HG02885 (cell line): ENCODE measurements around the gene MUTYH.
A peak's percentile ranks its signal among the peaks of the same experiment; 100 is the strongest.

Source experiments
- ATAC-seq: cut with Tn5 transposase; IDR thresholded peaks from one replicate; pipeline ENCODE4 v1.9.1; 2021; ENCODE audit warnings: mild to moderate bottlenecking; ENCODE audit not compliant: unreplicated experiment, poor library complexity

MUTYH gene

DNA sequence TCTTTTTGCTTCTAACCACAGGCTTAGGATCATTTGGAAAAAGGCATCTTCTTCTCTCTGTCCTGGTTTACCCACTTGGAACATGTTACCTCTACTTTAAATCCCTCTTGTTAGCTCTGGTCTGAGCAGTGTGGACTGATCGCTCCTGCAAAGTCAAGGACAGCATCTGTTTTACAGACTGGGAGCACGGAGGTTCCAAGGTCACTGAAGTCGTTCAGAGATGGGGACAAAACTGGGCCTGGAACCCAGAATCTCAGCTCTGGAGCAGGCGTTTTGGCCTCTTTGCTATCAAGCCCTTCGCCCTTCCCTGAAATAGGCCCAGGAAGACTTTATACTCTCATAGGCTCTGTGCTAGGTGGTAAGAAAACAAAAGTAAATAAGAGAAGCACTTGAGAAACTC, 11.3 kb upstream of the MUTYH start:
- no peak for ATAC-seq

GRCh38 chr1:45348966-45349677, 8.9 kb upstream of the MUTYH start:
- no peak for ATAC-seq

DNA sequence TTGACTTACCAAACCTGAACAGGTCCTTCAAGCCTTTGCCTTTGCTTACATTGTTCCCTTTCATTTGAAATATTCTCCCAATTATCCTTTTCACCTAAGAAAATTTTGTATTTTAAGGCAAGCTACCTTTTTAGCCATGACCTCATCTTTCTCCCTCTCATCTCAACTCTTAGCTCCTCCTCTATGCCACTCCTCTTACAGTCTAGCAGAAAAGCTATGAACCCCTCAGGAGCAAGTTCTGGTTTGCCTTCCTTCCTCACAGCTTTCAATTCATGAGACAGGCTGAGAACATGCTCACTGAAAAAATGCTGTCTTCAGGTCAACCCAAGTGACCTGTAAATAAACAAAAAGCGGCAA, 8.3 kb upstream of the MUTYH start:
- no peak for ATAC-seq

DNA sequence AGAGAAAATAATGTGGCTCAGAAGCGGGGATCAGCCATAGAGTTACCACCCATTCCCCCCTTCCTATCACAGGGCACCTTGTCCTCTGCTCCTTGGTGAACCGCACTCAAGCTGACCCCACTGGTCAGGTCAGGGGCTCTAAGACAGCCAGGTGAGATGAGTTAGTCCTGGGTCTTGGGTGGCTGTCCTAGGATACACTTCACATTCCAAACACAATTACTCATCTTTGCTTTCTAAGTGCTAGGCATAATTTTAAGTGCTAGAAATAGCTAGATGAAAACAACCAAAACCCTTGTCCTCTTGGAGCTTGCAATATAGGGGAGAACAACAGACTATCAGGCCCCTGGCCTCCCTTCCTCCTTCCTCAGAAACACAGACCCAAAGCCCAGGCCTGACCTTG, 7.8 kb upstream of the MUTYH start:
- ATAC-seq: no peak

- ATAC-seq: no peak
Measured at GRCh38 chr1:45346473-45346872, 6.2 kb upstream of the MUTYH start.

- no peak for ATAC-seq
Measured at GRCh38 chr1:45345014-45345413, 4.8 kb upstream of the MUTYH start.

- ATAC-seq: no peak
Measured at GRCh38 chr1:45344499-45344898, 4.3 kb upstream of the MUTYH start.

GRCh38 chr1:45340816-45341466, 701 bp upstream of the MUTYH start:
- ATAC-seq: no peak

- no peak for ATAC-seq
Measured at GRCh38 chr1:45337630-45338325, 2.5 kb downstream of the MUTYH start.

DNA sequence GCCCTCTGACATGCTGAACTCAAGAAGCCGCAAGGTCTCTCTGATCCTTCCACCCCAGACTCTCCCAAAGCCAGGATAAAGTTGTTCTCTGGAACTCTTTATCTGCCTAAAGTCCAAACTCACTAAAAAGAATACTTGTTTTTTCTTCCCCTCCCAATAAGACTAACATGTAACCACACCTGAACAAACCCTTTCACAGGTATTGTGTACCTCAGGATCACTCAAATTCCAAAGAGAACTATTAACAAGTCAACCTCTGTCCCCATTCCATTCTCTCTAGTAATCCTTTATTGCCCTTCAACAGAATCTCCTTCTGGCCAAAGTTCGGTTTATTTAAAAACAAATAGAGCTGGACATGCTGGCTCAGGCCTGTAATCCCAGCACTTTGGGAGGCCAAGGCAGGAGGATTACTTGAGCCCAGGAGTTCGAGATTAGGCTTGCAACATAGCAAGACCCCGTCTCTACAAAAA, 4.3 kb downstream of the MUTYH start:
- ATAC-seq: no peak

DNA sequence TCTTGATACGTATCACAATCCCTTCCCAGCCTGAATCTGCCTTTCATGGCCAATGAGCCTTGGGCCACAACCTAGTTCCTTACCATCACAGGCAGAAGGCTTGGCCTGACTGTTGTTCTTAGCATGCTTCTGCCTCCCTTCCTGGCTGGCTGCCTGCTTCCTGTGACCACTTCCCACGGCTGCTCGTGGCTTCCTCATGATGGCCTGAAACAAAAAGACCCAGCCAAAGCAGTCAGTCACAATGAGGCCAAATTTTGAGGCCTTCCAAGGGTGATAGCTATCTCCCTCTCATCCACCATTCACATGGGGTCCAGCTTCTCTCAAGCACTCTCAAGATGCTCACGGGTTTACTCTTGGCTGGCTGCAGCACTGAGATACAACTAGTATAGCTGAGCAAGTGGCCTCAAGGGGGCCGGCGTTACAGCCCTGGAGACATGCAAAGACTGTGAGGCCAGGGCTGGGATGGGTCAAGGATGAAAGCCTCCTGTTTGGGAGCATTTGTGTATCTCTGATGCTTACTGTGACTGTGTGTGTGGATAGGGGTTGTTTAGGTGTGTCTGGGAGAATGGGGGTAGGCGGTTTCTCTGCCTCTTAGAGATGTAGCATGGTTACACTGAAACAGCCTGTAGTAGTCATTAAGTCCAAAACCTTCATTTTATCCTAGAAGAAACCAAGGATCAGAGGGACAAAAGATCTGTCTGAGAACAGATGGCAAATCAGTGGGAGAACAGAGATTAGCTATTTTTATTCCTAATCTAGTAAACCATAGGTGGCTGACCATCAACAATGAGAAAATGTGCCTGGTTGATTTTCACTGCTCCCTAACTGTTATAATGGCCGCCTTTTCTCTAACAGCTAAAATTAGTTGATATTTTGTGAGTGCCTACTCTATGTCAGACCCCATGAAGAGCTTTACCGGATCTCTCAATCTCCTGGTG, 5.7 kb downstream of the MUTYH start:
- no peak for ATAC-seq

DNA sequence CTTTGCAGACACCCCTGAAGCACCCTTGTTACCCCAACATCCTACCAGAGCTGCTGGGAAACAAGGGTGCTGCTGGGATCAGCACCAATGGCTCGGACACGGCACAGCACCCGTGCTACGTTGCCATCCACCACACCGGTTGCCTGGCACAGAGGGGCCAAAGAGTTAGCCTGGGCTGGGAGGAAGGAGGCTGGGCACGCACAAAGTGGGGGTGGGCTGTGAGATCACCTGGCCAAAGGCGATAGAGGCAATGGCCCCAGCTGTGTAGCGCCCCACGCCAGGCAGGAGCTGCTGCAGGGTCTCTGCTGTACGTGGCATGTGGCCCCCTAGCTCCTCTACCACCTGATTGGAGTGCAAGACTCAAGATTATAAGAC, 7.9 kb downstream of the MUTYH start:
- no peak for ATAC-seq

GRCh38 chr1:45331436-45332345, 8.5 kb downstream of the MUTYH start:
- no peak for ATAC-seq

DNA sequence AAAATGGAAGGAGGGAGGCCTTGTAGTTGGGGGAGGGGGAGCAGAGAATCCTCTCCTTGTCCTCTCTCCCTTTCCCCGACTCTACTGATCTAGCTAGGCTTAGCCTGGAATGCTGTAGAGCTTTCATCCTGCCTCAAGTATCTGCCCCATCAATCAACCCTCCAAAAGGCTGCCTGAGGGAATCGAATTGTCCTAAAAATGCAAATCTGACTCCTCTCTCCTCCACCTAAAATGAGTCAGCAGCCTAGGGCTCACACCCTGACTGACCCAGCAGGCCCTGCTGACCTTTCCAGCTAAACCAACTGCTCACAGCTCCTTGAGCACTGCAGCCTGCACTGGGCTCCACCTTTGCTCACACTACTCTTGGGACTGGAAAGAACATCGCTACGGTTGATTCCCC, 10.8 kb downstream of the MUTYH start:
- ATAC-seq: no peak

DNA sequence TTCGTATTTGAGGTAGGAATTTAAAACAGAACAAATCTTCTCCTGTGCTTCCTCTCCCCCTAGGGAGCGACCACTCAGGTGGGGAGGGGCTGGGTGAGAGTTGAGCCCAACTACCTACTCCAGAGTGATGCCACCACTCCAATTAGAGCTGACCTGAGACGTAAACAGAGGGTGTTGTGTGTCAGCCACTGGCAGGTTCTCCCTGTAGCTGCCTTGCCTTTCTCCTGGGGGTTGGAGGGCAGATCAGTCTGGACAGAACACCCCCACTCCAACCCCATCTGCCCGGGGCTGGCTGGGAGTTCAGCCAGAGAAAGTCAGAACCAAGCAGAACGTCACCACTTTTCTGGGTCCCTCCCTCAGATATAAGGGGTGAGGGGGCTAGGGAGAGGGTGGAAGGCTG, 11.6 kb downstream of the MUTYH start:
- no peak for ATAC-seq

DNA sequence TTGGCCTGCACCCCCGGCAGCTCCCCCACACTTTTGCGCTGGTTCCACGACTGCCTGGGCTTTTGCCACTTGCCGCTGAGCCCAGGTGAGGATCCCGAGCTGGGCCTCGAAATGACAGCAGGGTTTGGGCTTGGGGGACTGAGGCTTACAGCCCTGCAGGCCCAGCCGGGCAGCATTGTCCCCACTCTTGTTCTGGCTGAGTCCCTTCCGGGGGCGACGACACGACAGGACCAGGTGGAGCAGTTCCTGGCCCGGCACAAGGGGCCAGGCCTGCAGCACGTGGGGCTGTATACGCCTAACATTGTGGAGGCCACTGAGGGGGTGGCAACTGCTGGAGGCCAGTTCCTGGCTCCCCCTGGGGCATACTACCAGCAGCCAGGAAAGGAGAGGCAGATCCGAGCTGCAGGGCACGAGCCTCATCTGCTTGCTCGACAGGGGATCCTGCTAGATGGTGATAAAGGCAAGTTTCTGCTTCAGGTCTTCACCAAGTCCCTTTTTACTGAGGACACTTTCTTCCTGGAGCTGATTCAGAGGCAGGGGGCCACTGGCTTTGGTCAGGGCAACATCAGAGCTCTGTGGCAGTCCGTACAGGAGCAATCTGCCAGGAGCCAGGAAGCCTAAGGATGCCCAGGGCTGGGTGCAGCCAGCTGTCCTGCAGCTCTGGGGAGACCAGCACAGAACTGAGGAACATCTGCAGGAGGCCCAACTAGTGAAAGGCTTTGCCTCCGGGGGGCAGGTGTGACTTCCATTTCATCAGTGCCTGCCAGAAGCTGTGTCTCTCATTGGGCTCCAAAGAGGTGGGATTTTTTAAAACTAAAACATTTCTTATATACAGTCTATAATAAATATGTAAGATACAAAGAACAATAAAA, 12.4 kb downstream of the MUTYH start:
- ATAC-seq: peak; percentile 26

DNA sequence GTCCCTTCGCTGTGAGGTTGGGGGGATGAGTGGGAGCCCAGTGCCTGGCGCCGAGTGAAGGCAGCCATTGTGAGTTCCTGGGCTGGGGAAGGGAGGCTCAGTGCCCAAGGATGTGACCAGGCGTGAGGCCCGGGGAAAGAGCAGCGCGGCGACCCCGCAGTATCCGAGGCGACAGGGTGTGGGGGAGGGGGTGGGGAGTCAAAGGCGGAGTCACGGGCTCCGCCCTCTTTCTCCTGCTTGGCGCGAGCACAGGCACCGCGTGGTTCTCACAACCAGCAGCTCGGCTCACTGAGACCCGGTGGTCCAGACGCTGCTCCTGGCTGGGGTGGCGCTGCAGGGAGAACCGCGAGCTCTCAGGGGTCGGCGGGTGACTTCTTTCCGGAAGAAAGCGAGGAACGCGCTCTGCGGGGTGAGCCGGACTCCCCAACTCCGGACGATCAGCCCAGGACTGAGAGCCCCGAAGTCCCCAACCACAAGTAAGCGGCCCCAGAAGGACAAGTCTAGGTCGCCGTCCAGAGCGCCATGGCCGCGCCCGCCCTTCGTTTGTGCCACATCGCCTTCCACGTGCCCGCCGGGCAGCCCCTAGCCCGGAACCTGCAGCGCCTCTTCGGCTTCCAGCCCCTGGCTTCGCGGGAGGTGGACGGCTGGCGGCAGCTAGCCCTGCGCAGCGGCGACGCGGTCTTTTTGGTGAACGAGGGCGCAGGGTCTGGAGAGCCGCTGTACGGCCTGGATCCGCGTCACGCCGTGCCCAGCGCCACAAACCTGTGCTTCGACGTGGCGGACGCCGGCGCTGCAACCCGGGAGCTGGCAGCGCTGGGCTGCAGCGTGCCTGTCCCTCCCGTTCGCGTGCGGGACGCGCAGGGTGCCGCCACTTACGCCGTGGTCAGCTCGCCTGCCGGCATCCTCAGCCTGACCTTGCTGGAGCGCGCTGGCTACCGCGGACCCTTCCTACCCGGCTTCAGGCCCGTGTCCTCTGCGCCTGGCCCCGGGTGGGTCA, 13.3 kb downstream of the MUTYH start, which contains the start of gene HPDL:
Gene HPDL (plus strand): TSS at position 269 of the 997 bp plus-strand sequence. CDS start 254 bp downstream, at position 523.
- peak; percentile 63 for ATAC-seq
